OCI-LY1 (cell line): Measurements from ENCODE around the gene TMPRSS7.

Experiments
- EZH2 ChIP-seq: fragments of 200-600 bp; sonication (generic), shearing (Covaris generic); IDR thresholded peaks from 2 replicates; pipeline ENCODE4 v1.8.0; 2017; ENCODE audit warnings: borderline replicate concordance, mixed run types, mild to moderate bottlenecking, antibody characterized with exemption, low read length, moderate library complexity, mixed read lengths
- TF ChIP-seq, protein P1 (sequence below): fragments of 200-600 bp; sonication (generic), shearing (Covaris generic); IDR thresholded peaks from 2 replicates; pipeline ENCODE4 v1.5.1; 2017; ENCODE audit warnings: mild to moderate bottlenecking, antibody characterized with exemption, low read length, moderate library complexity, mixed read lengths

GRCh38 chr3:112027826-112028225, 6.7 kb upstream of the TMPRSS7 start:
- TF ChIP-seq, protein P1, sequence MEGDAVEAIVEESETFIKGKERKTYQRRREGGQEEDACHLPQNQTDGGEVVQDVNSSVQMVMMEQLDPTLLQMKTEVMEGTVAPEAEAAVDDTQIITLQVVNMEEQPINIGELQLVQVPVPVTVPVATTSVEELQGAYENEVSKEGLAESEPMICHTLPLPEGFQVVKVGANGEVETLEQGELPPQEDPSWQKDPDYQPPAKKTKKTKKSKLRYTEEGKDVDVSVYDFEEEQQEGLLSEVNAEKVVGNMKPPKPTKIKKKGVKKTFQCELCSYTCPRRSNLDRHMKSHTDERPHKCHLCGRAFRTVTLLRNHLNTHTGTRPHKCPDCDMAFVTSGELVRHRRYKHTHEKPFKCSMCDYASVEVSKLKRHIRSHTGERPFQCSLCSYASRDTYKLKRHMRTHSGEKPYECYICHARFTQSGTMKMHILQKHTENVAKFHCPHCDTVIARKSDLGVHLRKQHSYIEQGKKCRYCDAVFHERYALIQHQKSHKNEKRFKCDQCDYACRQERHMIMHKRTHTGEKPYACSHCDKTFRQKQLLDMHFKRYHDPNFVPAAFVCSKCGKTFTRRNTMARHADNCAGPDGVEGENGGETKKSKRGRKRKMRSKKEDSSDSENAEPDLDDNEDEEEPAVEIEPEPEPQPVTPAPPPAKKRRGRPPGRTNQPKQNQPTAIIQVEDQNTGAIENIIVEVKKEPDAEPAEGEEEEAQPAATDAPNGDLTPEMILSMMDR: no peak
- TF ChIP-seq EZH2: no peak
